ENCODE results near the gene RNF115. TPM values are rescaled to one million over a fixed set of nuclear protein-coding genes. Genes with fewer than 3 reads are reported as not detected.
"Not testable (repeated sequence)": the region's sequence is repeated elsewhere in the genome, so short reads cannot be mapped to it uniquely, and the experiment has no call there.

Gene RNF115
- total and polyA plus RNA-seq, 5 experiments from 2014 or later, result 5.8 to 18.9 (median 6.6) TPM

GRCh38 chr1:145718465-145718864, 105.4 kb downstream of the RNF115 start:
- POLR2A ChIA-PET, H3K27ac Mint-ChIP-seq, H3K36me3 Mint-ChIP-seq, DNase-seq, H3K9me3 Mint-ChIP-seq, H3K4me3 Mint-ChIP-seq, ATAC-seq: not testable (repeated sequence)
- Mint-ChIP-seq H3K4me1 (peaks cover 5 to 30% (median 15%) of the 10 kb centered on the region in 4 donors), H3K27me3 (peaks cover 9 to 18% (median 14%) of the 10 kb centered on the region in 5 donors)

- Mint-ChIP-seq H3K4me3 (peak overlapping the region in 1 of 10 donors; percentile 30), H3K27ac (peak overlapping the region in 2 of 10 donors; percentile 14 to 86), H3K9me3 (no peaks in the 10 kb centered on the region), H3K4me1 (peaks cover 5 to 30% (median 15%) of the 10 kb centered on the region in 4 donors), H3K27me3 (peaks cover 8 to 18% (median 12%) of the 10 kb centered on the region in 5 donors), H3K36me3 (no peaks in the 10 kb centered on the region)
- POLR2A ChIA-PET, result no interaction called here
- ATAC-seq, result no peak
- no peak for DNase-seq
These were observed 106.1 kb downstream of the RNF115 start for GRCh38 chr1:145717833-145718232.

- peak in 1 of 10 donors; percentile 8 for DNase-seq
- peak overlapping the region in 1 of 10 donors; percentile 26 for H3K4me3 Mint-ChIP-seq
- ATAC-seq, result no peak
- H3K9me3 Mint-ChIP-seq, result no peaks in the 10 kb centered on the region
- POLR2A ChIA-PET, result no interaction called here
- H3K36me3 Mint-ChIP-seq, result no peaks in the 10 kb centered on the region
- H3K27ac Mint-ChIP-seq, result peak overlapping the region in 4 of 10 donors; percentile 22 to 60 (median 44)
- H3K27me3 Mint-ChIP-seq, result peaks cover 4 to 14% (median 8%) of the 10 kb centered on the region in 5 donors
- peaks cover 5 to 30% (median 15%) of the 10 kb centered on the region in 4 donors for H3K4me1 Mint-ChIP-seq
These were observed 107.1 kb downstream of the RNF115 start for GRCh38 chr1:145716641-145717345.

- POLR2A ChIA-PET, result interaction anchor here (0.7 kb wide), 1 partner anchor 35 kb away, joined by 9 read pairs; no protein-coding TSS in a partner anchor
- H3K36me3 Mint-ChIP-seq, result no peaks in the 10 kb centered on the region
- peak overlapping the region in 5 of 10 donors; percentile 3 to 52 (median 29) for H3K27ac Mint-ChIP-seq
- DNase-seq, result no peak
- no peak overlapping the region for H3K4me3 Mint-ChIP-seq
- peaks cover 0 to 20% (median 5%) of the 10 kb centered on the region in 4 donors for H3K4me1 Mint-ChIP-seq
- H3K9me3 Mint-ChIP-seq, result no peaks in the 10 kb centered on the region
- no peak for ATAC-seq
- H3K27me3 Mint-ChIP-seq, result no peaks in the 10 kb centered on the region
These were observed 109.3 kb downstream of the RNF115 start for GRCh38 chr1:145714524-145715111.

GRCh38 chr1:145711213-145711651, 112.7 kb downstream of the RNF115 start:
- Mint-ChIP-seq H3K36me3 (no peaks in the 10 kb centered on the region), H3K4me1 (peaks cover 0 to 6% (median under 1%) of the 10 kb centered on the region in 4 donors), H3K27ac (no peak overlapping the region), H3K9me3 (no peaks in the 10 kb centered on the region), H3K27me3 (peaks cover 0 to 3% (median 0%) of the 10 kb centered on the region in 5 donors), H3K4me3 (no peak overlapping the region)
- POLR2A ChIA-PET, result no interaction called here
- no peak for DNase-seq
- ATAC-seq, result no peak

GRCh38 chr1:145710291-145711027, 113.4 kb downstream of the RNF115 start:
- H3K27me3 Mint-ChIP-seq, result peaks cover 0 to 3% (median 0%) of the 10 kb centered on the region in 5 donors
- ATAC-seq, result no peak
- H3K27ac Mint-ChIP-seq, result peak overlapping the region in 1 of 10 donors; percentile 8
- no peak for DNase-seq
- H3K9me3 Mint-ChIP-seq, result no peaks in the 10 kb centered on the region
- H3K36me3 Mint-ChIP-seq, result no peaks in the 10 kb centered on the region
- H3K4me3 Mint-ChIP-seq, result no peak overlapping the region
- H3K4me1 Mint-ChIP-seq, result peaks cover 0 to 5% (median under 1%) of the 10 kb centered on the region in 4 donors
- POLR2A ChIA-PET, result no interaction called here

- Mint-ChIP-seq H3K4me3 (no peak overlapping the region), H3K27ac (peak overlapping the region in 1 of 10 donors; percentile 67), H3K27me3 (peaks cover 0 to 3% (median 0%) of the 10 kb centered on the region in 5 donors), H3K4me1 (peaks cover 0 to 5% (median under 1%) of the 10 kb centered on the region in 4 donors), H3K36me3 (no peaks in the 10 kb centered on the region), H3K9me3 (no peaks in the 10 kb centered on the region)
- DNase-seq (no peak), ATAC-seq (no peak)
- POLR2A ChIA-PET, result no interaction called here
These were observed 115.8 kb downstream of the RNF115 start for GRCh38 chr1:145708063-145708462.

GRCh38 chr1:145707183-145707867, 116.6 kb downstream of the RNF115 start, which contains the start of gene PDZK1:
PDZK1 (minus strand) TSS chr1:145707368; CDS start chr1:145688021, 19,347 bp downstream.
- H3K27me3 Mint-ChIP-seq, result peaks cover 0 to 3% (median 0%) of the 10 kb centered on the region in 5 donors

GRCh38 chr1:145706086-145706664, 117.7 kb downstream of the RNF115 start:
- Mint-ChIP-seq H3K36me3 (no peaks in the 10 kb centered on the region), H3K27ac (peak overlapping the region in 1 of 10 donors; percentile 37)

More at GRCh38 chr1:145707183-145707867, 116.6 kb downstream of the RNF115 start, which contains the start of gene PDZK1:
- H3K27ac Mint-ChIP-seq, result peak within 1 kb of the TSS in 1 of 10 donors; percentile 67
- peaks cover 0 to 5% (median under 1%) of the 10 kb centered on the region in 4 donors for H3K4me1 Mint-ChIP-seq
- ATAC-seq, result no peak
- no peaks in the 10 kb centered on the region for H3K36me3 Mint-ChIP-seq
- H3K9me3 Mint-ChIP-seq, result no peaks in the 10 kb centered on the region
- POLR2A ChIA-PET, result no interaction called here
- no peak for DNase-seq
- H3K4me3 Mint-ChIP-seq, result no peak within 1 kb of the TSS

GRCh38 chr1:145705622-145706021, 118.3 kb downstream of the RNF115 start:
- ATAC-seq (no peak), DNase-seq (no peak)
- POLR2A ChIA-PET, result no interaction called here
- Mint-ChIP-seq H3K4me1 (peaks cover 0 to 5% (median under 1%) of the 10 kb centered on the region in 4 donors), H3K4me3 (no peak overlapping the region), H3K27ac (no peak overlapping the region), H3K27me3 (peaks cover 0 to 3% (median 0%) of the 10 kb centered on the region in 5 donors), H3K9me3 (no peaks in the 10 kb centered on the region), H3K36me3 (no peaks in the 10 kb centered on the region)

More at GRCh38 chr1:145706086-145706664, 117.7 kb downstream of the RNF115 start:
- peaks cover 0 to 5% (median under 1%) of the 10 kb centered on the region in 4 donors for H3K4me1 Mint-ChIP-seq
- peaks cover 0 to 3% (median 0%) of the 10 kb centered on the region in 5 donors for H3K27me3 Mint-ChIP-seq
- no peak for ATAC-seq
- no peak for DNase-seq
- no peak overlapping the region for H3K4me3 Mint-ChIP-seq
- no peaks in the 10 kb centered on the region for H3K9me3 Mint-ChIP-seq
- POLR2A ChIA-PET, result no interaction called here

- POLR2A ChIA-PET, result no interaction called here
- H3K4me3 Mint-ChIP-seq, result no peak overlapping the region
- no peaks in the 10 kb centered on the region for H3K36me3 Mint-ChIP-seq
- no peak for ATAC-seq
- H3K27me3 Mint-ChIP-seq, result peaks cover 0 to 2% (median 0%) of the 10 kb centered on the region in 5 donors
- DNase-seq, result no peak
- H3K27ac Mint-ChIP-seq, result no peak overlapping the region
- H3K9me3 Mint-ChIP-seq, result no peaks in the 10 kb centered on the region
- no peaks in the 10 kb centered on the region for H3K4me1 Mint-ChIP-seq
These were observed 121.1 kb downstream of the RNF115 start for GRCh38 chr1:145702826-145703225.

- POLR2A ChIA-PET, result no interaction called here
- ATAC-seq, result no peak
- DNase-seq, result no peak
- H3K36me3 Mint-ChIP-seq, result no peaks in the 10 kb centered on the region
- H3K27ac Mint-ChIP-seq, result no peak overlapping the region
- H3K27me3 Mint-ChIP-seq, result peaks cover 0 to 2% (median 0%) of the 10 kb centered on the region in 5 donors
- H3K4me1 Mint-ChIP-seq, result peaks cover 0 to 2% (median 0%) of the 10 kb centered on the region in 4 donors
- no peaks in the 10 kb centered on the region for H3K9me3 Mint-ChIP-seq
- no peak overlapping the region for H3K4me3 Mint-ChIP-seq
These were observed 121.8 kb downstream of the RNF115 start for GRCh38 chr1:145702052-145702451.
